Measurements from ENCODE around the gene HEXIM2. TPM values are rescaled to one million over a fixed set of nuclear protein-coding genes. Genes with fewer than 3 reads are reported as not detected.
A peak's percentile ranks its signal among the peaks of the same experiment; 100 is the strongest.

Gene HEXIM2
- total RNA-seq, 1 experiment from 2014 or later, result 12.5 TPM

- Mint-ChIP-seq H3K27ac (no peak overlapping the region), H3K4me1 (peaks cover 21 to 34% of the 10 kb centered on the region in 2 experiments), H3K36me3 (ENCODE audit: insufficient read depth in 1 of 3, low read depth in 3 of 3) (peaks cover 0 to 3% (median 0%) of the 10 kb centered on the region in 3 experiments; a peak in 2 of 7 replicates), H3K9me3 (no peaks in the 10 kb centered on the region), H3K27me3 (ENCODE audit: low read depth) (no peaks in the 10 kb centered on the region; the same call in 1 of the 2 replicates), H3K4me3 (no peak overlapping the region)
- no peak overlapping the region for H2BK20ac ChIP-seq (ENCODE audit: low read depth, low read length, poor library complexity, severe bottlenecking)
- H3K4me1 ChIP-seq (ENCODE audit: insufficient read depth, low read length), result peaks cover 2% of the 10 kb centered on the region; the same call in 1 of the 2 replicates
- no peak for DNase-seq
- WGBS (ENCODE audit: extremely low coverage, insufficient read length, low lambda C conversion rate), result no CpG with 5 or more reads among the region's 3 CpGs
- no peak overlapping the region for H3K23ac ChIP-seq (ENCODE audit: insufficient read length, low read depth, low read length)
- no peak overlapping the region for H2BK5ac ChIP-seq (ENCODE audit: insufficient read length, low read length)
- H4K8ac ChIP-seq (replicated peaks; ENCODE audit: insufficient read length, low read depth, low read length), result no peak overlapping the region
- H3K56ac ChIP-seq (ENCODE audit: insufficient read length, low read depth, low read length), result no peak overlapping the region
- no peak overlapping the region for H3K18ac ChIP-seq (ENCODE audit: insufficient read length, low read depth, low read length)
- H2AK5ac ChIP-seq (ENCODE audit: insufficient read length, low read length), result no peak overlapping the region
- no peak overlapping the region for H3K14ac ChIP-seq (ENCODE audit: insufficient read depth, low read length)
- H3T11ph ChIP-seq (ENCODE audit: low read length), result no peak overlapping the region
- H4K20me1 ChIP-seq (ENCODE audit: control insufficient read depth, insufficient read depth, insufficient read length), result no peaks in the 10 kb centered on the region
- no peak for TF ChIP-seq CTCF (conservative IDR thresholded peaks at IDR 0.05)
- H2BK15ac ChIP-seq (ENCODE audit: low read depth, low read length), result 0 out of 2 replicates have a peak overlapping the region, but pooled peaks have one; percentile 24
- no peak overlapping the region for H2BK12ac ChIP-seq (ENCODE audit: insufficient read length, low read depth, low read length)
- no peak overlapping the region for H2BK120ac ChIP-seq (ENCODE audit: low read depth, low read length, poor library complexity, severe bottlenecking)
- H3K27me3 ChIP-seq (ENCODE audit: insufficient read depth, low read length), result no peaks in the 10 kb centered on the region
- H3K79me2 ChIP-seq (ENCODE audit: insufficient read depth, low read length), result no peaks in the 10 kb centered on the region
- no peaks in the 10 kb centered on the region for H3K23me2 ChIP-seq (ENCODE audit: insufficient read length, low read depth, low read length, poor library complexity, severe bottlenecking)
- no peak overlapping the region for H3K9ac ChIP-seq (ENCODE audit: extremely low read depth, insufficient read length, low read length)
- no peaks in the 10 kb centered on the region for H3K79me1 ChIP-seq (ENCODE audit: insufficient read depth, low read depth, low read length, poor library complexity, severe bottlenecking)
- H3K27ac ChIP-seq (ENCODE audit: insufficient read length, low read depth, low read length), result no peak overlapping the region
- H3K9me3 ChIP-seq (ENCODE audit: control insufficient read depth, low read depth, low read length), result no peaks in the 10 kb centered on the region
- H4K5ac ChIP-seq (ENCODE audit: insufficient read length, low read depth, low read length), result no peak overlapping the region
- H3K4ac ChIP-seq (ENCODE audit: low read depth, low read length), result no peak overlapping the region
- no peak overlapping the region for H2AFZ ChIP-seq (ENCODE audit: low read length)
- H4K91ac ChIP-seq (ENCODE audit: insufficient read length, low read depth, low read length), result no peak overlapping the region
- H3K4me2 ChIP-seq (ENCODE audit: insufficient read depth, insufficient read length, low read length), result no peak overlapping the region
Measured at GRCh38 chr17:45175759-45176115, 14.1 kb downstream of the HEXIM2 start.
